Measurements from ENCODE around the gene UBE3C.

- TF ChIP-seq SP1 (IDR thresholded peaks at IDR 0.05) (no peak), FOXK2 (IDR thresholded peaks at IDR 0.05) (no peak), ZNF384 (IDR thresholded peaks at IDR 0.05) (no peak), NFRKB (IDR thresholded peaks at IDR 0.05) (no peak), FOXA1 (IDR thresholded peaks at IDR 0.05) (no peak), FOXM1 (IDR thresholded peaks at IDR 0.05; ENCODE audit: borderline replicate concordance) (no peak), SUZ12 (IDR thresholded peaks at IDR 0.05) (no peak), ELF4 (IDR thresholded peaks at IDR 0.05) (no peak), BHLHE40 (IDR thresholded peaks at IDR 0.05; ENCODE audit: borderline replicate concordance) (no peak)
These were observed 72.0 kb downstream of the UBE3C start for GRCh38 chr7:157210682-157211081.

Measured in HEK293T (cell line).